HEK293 (cell line): ENCODE measurements around the gene HNRNPUL2.

ENCODE experiments used
- KLF16 ChIP-seq: fragments of 450-650 bp; formaldehyde crosslinking; IDR thresholded peaks from 2 replicates; pipeline ENCODE4 v1.5.1; 2017; ENCODE audit warnings: missing biosample characterization, missing genetic modification characterization
- SETDB1 ChIP-seq: IDR thresholded peaks from one replicate; pipeline ENCODE4 v1.6.1; 2017; ENCODE audit warnings: mild to moderate bottlenecking, low read length, moderate library complexity, mixed read lengths; ENCODE audit not compliant: insufficient read length
- ZNF121 ChIP-seq: fragments of 450-650 bp; formaldehyde crosslinking; IDR thresholded peaks from 2 replicates; pipeline ENCODE4 v1.5.1; 2016; ENCODE audit warnings: missing biosample characterization, missing genetic modification characterization
- TF ChIP-seq, protein P1 (sequence below): IDR thresholded peaks from 2 replicates; pipeline ENCODE4 v1.6.1; 2011; ENCODE audit warnings: mild to moderate bottlenecking, low read depth, low read length, borderline replicate concordance
- TF ChIP-seq, protein P2 (sequence below): fragments of 450-650 bp; formaldehyde crosslinking; IDR thresholded peaks from 2 replicates; pipeline ENCODE4 v1.5.1; 2016; ENCODE audit warnings: missing biosample characterization, missing genetic modification characterization
- TF ChIP-seq, protein P3 (sequence below): fragments of 450-650 bp; formaldehyde crosslinking; IDR thresholded peaks from 2 replicates; pipeline ENCODE4 v1.5.1; 2017; ENCODE audit warnings: missing biosample characterization, missing genetic modification characterization
- TF ChIP-seq, protein P4 (sequence below): fragments of 450-650 bp; formaldehyde crosslinking; IDR thresholded peaks from 2 replicates; pipeline ENCODE4 v1.5.1; 2017; ENCODE audit warnings: missing biosample characterization, missing genetic modification characterization

DNA sequence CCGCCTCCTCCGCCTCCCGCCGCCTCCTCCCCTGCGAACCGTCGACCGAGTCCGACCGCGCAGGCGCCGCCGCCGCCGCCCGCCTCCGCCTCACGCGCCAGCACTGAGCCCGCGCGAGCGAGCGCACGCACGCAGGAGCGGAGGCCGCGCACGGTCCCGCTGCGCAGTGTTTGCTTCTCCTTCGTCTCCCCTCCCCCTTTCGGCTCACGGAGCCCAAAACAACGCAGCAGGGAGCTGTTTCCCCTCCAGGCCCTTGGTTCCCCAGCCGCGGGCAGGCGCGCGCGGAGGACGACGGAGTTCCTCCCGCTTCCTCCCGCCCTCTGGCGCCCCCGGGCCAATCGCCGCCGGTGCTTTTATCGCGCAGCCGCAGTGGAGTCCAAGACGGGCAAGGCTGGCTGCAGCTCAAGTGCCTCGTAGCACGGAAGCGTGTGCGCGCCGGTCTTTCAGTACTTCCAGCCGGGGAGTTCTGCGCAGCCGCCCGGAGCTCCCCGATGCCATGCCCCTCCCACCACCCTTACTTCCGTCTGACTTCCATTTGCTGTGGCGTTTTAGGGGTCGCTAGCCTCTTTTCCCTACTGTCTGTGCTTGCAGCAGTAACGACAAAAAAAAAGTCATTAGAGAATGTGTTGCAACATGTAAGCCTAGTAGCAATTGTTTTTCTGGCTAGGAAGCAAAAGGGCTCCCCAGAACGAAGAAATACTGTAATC lies at the start of gene HNRNPUL2:
- TF ChIP-seq, protein P1, sequence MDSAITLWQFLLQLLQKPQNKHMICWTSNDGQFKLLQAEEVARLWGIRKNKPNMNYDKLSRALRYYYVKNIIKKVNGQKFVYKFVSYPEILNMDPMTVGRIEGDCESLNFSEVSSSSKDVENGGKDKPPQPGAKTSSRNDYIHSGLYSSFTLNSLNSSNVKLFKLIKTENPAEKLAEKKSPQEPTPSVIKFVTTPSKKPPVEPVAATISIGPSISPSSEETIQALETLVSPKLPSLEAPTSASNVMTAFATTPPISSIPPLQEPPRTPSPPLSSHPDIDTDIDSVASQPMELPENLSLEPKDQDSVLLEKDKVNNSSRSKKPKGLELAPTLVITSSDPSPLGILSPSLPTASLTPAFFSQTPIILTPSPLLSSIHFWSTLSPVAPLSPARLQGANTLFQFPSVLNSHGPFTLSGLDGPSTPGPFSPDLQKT = no peak
- TF ChIP-seq, protein P2, sequence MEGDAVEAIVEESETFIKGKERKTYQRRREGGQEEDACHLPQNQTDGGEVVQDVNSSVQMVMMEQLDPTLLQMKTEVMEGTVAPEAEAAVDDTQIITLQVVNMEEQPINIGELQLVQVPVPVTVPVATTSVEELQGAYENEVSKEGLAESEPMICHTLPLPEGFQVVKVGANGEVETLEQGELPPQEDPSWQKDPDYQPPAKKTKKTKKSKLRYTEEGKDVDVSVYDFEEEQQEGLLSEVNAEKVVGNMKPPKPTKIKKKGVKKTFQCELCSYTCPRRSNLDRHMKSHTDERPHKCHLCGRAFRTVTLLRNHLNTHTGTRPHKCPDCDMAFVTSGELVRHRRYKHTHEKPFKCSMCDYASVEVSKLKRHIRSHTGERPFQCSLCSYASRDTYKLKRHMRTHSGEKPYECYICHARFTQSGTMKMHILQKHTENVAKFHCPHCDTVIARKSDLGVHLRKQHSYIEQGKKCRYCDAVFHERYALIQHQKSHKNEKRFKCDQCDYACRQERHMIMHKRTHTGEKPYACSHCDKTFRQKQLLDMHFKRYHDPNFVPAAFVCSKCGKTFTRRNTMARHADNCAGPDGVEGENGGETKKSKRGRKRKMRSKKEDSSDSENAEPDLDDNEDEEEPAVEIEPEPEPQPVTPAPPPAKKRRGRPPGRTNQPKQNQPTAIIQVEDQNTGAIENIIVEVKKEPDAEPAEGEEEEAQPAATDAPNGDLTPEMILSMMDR (tag by site-specific recombination) = no peak
- TF ChIP-seq, protein P3, sequence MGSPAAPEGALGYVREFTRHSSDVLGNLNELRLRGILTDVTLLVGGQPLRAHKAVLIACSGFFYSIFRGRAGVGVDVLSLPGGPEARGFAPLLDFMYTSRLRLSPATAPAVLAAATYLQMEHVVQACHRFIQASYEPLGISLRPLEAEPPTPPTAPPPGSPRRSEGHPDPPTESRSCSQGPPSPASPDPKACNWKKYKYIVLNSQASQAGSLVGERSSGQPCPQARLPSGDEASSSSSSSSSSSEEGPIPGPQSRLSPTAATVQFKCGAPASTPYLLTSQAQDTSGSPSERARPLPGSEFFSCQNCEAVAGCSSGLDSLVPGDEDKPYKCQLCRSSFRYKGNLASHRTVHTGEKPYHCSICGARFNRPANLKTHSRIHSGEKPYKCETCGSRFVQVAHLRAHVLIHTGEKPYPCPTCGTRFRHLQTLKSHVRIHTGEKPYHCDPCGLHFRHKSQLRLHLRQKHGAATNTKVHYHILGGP (tag by site-specific recombination) = no peak
- TF ChIP-seq KLF16 (tag by site-specific recombination) (no peak; the same call in 1 of the 2 replicates), SETDB1 (no peak), ZNF121 (no peak)
- TF ChIP-seq, protein P4, sequence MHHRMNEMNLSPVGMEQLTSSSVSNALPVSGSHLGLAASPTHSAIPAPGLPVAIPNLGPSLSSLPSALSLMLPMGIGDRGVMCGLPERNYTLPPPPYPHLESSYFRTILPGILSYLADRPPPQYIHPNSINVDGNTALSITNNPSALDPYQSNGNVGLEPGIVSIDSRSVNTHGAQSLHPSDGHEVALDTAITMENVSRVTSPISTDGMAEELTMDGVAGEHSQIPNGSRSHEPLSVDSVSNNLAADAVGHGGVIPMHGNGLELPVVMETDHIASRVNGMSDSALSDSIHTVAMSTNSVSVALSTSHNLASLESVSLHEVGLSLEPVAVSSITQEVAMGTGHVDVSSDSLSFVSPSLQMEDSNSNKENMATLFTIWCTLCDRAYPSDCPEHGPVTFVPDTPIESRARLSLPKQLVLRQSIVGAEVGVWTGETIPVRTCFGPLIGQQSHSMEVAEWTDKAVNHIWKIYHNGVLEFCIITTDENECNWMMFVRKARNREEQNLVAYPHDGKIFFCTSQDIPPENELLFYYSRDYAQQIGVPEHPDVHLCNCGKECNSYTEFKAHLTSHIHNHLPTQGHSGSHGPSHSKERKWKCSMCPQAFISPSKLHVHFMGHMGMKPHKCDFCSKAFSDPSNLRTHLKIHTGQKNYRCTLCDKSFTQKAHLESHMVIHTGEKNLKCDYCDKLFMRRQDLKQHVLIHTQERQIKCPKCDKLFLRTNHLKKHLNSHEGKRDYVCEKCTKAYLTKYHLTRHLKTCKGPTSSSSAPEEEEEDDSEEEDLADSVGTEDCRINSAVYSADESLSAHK (tag by site-specific recombination) = peak; percentile 28; the same call in 1 of the 2 replicates
